ENCODE results near the gene SP5. TPM values are rescaled to one million over a fixed set of nuclear protein-coding genes. Genes with fewer than 3 reads are reported as not detected.

The SP5 gene
- total RNA-seq, 2 donors from 2014 or later = 1.3 to 1.7 TPM

DNA sequence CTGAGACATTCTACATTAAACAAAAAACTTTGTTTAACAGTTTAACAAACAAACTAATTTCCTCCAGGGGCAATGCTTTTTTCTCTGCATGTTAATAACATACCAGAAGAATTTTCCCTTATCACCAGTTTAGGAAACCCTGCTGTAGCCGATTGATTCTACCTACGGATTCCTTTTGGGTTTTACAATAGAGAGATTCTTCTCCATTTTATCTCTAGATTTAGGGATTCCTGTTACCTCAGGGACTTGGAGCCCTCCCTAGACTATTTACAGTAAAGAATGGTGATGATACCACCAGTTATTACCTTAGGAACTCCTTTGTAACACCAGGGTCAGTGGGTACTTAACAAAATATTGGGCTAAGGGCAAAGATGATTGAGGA, 49.7 kb downstream of the SP5 start:
- no peak for DNase-seq
- intact Hi-C loops (cut with DNase I, micrococcal nuclease) = no loop called here
- ATAC-seq = no peak

GRCh38 chr2:170766693-170767092, 51.6 kb downstream of the SP5 start:
- intact Hi-C loops (cut with DNase I, micrococcal nuclease) = no loop called here
- DNase-seq = no peak
- no peak for ATAC-seq

Other genes starting within 250 kb of the SP5 start
- gene ERICH2, start 55.0 kb downstream of the SP5 start, total RNA-seq = not detected
- under 1 TPM in 1 of 2 donors, not detected in 1; 0.31 TPM for gene GAD1, start 101.5 kb downstream of the SP5 start, total RNA-seq
- 10 to 100 TPM; 74.4 to 83.0 TPM for gene GORASP2, start 213.9 kb downstream of the SP5 start, total RNA-seq

Measured in left colon (tissue), 2 donors.